ENCODE measurements around the gene PRKCH. TPM values are rescaled to one million over a fixed set of nuclear protein-coding genes. Genes with fewer than 3 reads are reported as not detected.

PRKCH gene
- total RNA-seq, 2 donors from 2014 or later, result 7.2 to 8.6 TPM

- no peak for DNase-seq
- no peak overlapping the region for H3K27ac Mint-ChIP-seq
- H3K27ac ChIP-seq (ENCODE audit: low read depth, low read length), result no peak overlapping the region
- H3K4me3 Mint-ChIP-seq, result no peak overlapping the region
- peaks cover 2% of the 10 kb centered on the region for H3K36me3 Mint-ChIP-seq (ENCODE audit: low read depth)
- 100% methylated on average over 1 of the region's 1 CpG; no CpG with 5 or more reads in 1 of the 2 experiments for WGBS, 2 experiments (ENCODE audit: insufficient coverage in 1 of 2, insufficient read length in 1 of 2)
- H3K4me1 ChIP-seq (ENCODE audit: control insufficient read depth, insufficient read depth, low read length), result peaks cover 3% of the 10 kb centered on the region
- H3K9ac ChIP-seq (ENCODE audit: extremely low read depth, low read length, poor library complexity, severe bottlenecking), result no peak overlapping the region
- peaks cover 9% of the 10 kb centered on the region for H3K9me3 ChIP-seq (ENCODE audit: control insufficient read depth, low read length)
- H3K4me1 Mint-ChIP-seq, result peaks cover 18% of the 10 kb centered on the region
- H3K27me3 ChIP-seq (ENCODE audit: control insufficient read depth, insufficient read depth, low read length, poor library complexity, severe bottlenecking), result no peaks in the 10 kb centered on the region
- H3K9me3 Mint-ChIP-seq, result peaks cover 7% of the 10 kb centered on the region
- no peak overlapping the region for H3K4me3 ChIP-seq (ENCODE audit: low read length)
- no peaks in the 10 kb centered on the region for H3K27me3 Mint-ChIP-seq (ENCODE audit: insufficient read depth)
- no peaks in the 10 kb centered on the region for H3K36me3 ChIP-seq (ENCODE audit: control insufficient read depth, insufficient read depth, low read length)
- TF ChIP-seq CTCF (conservative IDR thresholded peaks at IDR 0.05), result no peak
Measured at GRCh38 chr14:61433169-61433568, 111.8 kb downstream of the PRKCH start.

- no peak overlapping the region for H3K4me3 ChIP-seq (ENCODE audit: low read length)
- WGBS, 2 experiments (ENCODE audit: insufficient coverage in 1 of 2, insufficient read length in 1 of 2), result 63% methylated on average over 1 of the region's 1 CpG; no CpG with 5 or more reads in 1 of the 2 experiments
- no peak overlapping the region for H3K9ac ChIP-seq (ENCODE audit: extremely low read depth, low read length, poor library complexity, severe bottlenecking)
- no peaks in the 10 kb centered on the region for H3K27me3 ChIP-seq (ENCODE audit: control insufficient read depth, insufficient read depth, low read length, poor library complexity, severe bottlenecking)
- Mint-ChIP-seq H3K36me3 (ENCODE audit: low read depth) (peaks cover 2% of the 10 kb centered on the region), H3K27ac (no peak overlapping the region), H3K9me3 (peaks cover 7% of the 10 kb centered on the region), H3K4me3 (no peak overlapping the region), H3K27me3 (ENCODE audit: insufficient read depth) (no peaks in the 10 kb centered on the region), H3K4me1 (peaks cover 18% of the 10 kb centered on the region)
- no peak overlapping the region for H3K27ac ChIP-seq (ENCODE audit: low read depth, low read length)
- no peak for DNase-seq
- H3K36me3 ChIP-seq (ENCODE audit: control insufficient read depth, insufficient read depth, low read length), result no peaks in the 10 kb centered on the region
- H3K9me3 ChIP-seq (ENCODE audit: control insufficient read depth, low read length), result peaks cover 9% of the 10 kb centered on the region
- H3K4me1 ChIP-seq (ENCODE audit: control insufficient read depth, insufficient read depth, low read length), result peaks cover 7% of the 10 kb centered on the region
- no peak for TF ChIP-seq CTCF (conservative IDR thresholded peaks at IDR 0.05)
Measured at GRCh38 chr14:61433828-61434227, 112.4 kb downstream of the PRKCH start.

- no peak for DNase-seq
- Mint-ChIP-seq H3K36me3 (ENCODE audit: low read depth) (peaks cover 2% of the 10 kb centered on the region), H3K4me3 (no peak overlapping the region), H3K27me3 (ENCODE audit: insufficient read depth) (no peaks in the 10 kb centered on the region), H3K9me3 (peaks cover 7% of the 10 kb centered on the region), H3K27ac (no peak overlapping the region), H3K4me1 (peaks cover 19% of the 10 kb centered on the region)
- H3K4me3 ChIP-seq (ENCODE audit: low read length), result no peak overlapping the region
- peaks cover 10% of the 10 kb centered on the region for H3K4me1 ChIP-seq (ENCODE audit: control insufficient read depth, insufficient read depth, low read length)
- H3K27me3 ChIP-seq (ENCODE audit: control insufficient read depth, insufficient read depth, low read length, poor library complexity, severe bottlenecking), result no peaks in the 10 kb centered on the region
- H3K27ac ChIP-seq (ENCODE audit: low read depth, low read length), result no peak overlapping the region
- no peak for TF ChIP-seq CTCF (conservative IDR thresholded peaks at IDR 0.05)
- H3K9me3 ChIP-seq (ENCODE audit: control insufficient read depth, low read length), result peaks cover 9% of the 10 kb centered on the region
- no peak overlapping the region for H3K9ac ChIP-seq (ENCODE audit: extremely low read depth, low read length, poor library complexity, severe bottlenecking)
- WGBS, 2 experiments (ENCODE audit: insufficient coverage in 1 of 2, insufficient read length in 1 of 2), result 88 to 95% methylated on average over 3 of the region's 3 CpGs
- no peaks in the 10 kb centered on the region for H3K36me3 ChIP-seq (ENCODE audit: control insufficient read depth, insufficient read depth, low read length)
Measured at GRCh38 chr14:61434311-61434710, 112.9 kb downstream of the PRKCH start.

Measured in endodermal cell (in vitro differentiated cells).